Heart left ventricle (tissue), 16 donors: ENCODE data around the gene RWDD3. TPM values are rescaled to one million over a fixed set of nuclear protein-coding genes. Genes with fewer than 3 reads are reported as not detected.

Source experiments
- ATAC-seq, 4 donors: fragments of 200-7000 bp; cut with Tn5 transposase; one replicate each; pipeline ENCODE4 v1.9.1; 2020 to 2022; ENCODE audit warnings: moderate library complexity in 4 of 4, mild to moderate bottlenecking in 3 of 4, moderate number of reproducible peaks in 1 of 4
- DNase-seq, 5 donors: peaks; one replicate each; pipeline ENCODE4 v3.0.0-alpha.2; 2020
- H3K27ac ChIP-seq, 12 donors: fragments of 200-600 bp; sonication (generic) in 4 of 12; one replicate each; pipeline versions ENCODE4 v1.5.0 to v1.8.0; 2016 to 2022; ENCODE audit warnings: mild to moderate bottlenecking in 2 of 12
- H3K27me3 ChIP-seq, 9 donors: fragments of 200-600 bp; sonication (generic) in 2 of 9; one replicate each; pipeline versions ENCODE4 v1.5.1 to v1.8.0; 2016 to 2022; ENCODE audit warnings: mild to moderate bottlenecking in 3 of 9
- H3K36me3 ChIP-seq, 9 donors: fragments of 200-600 bp; sonication (generic) in 2 of 9; one replicate each; pipeline versions ENCODE4 v1.5.0 to v1.8.0; 2018 to 2022; ENCODE audit warnings: mild to moderate bottlenecking in 2 of 9
- H3K4me1 ChIP-seq, 12 donors: fragments of 200-600 bp; sonication (generic) in 4 of 12; one replicate each; pipeline versions ENCODE4 v1.5.0 to v1.8.0; 2016 to 2022; ENCODE audit warnings: mild to moderate bottlenecking in 3 of 12
- H3K4me3 ChIP-seq, 12 donors: fragments of 200-600 bp; sonication (generic) in 4 of 12; one replicate each; pipeline versions ENCODE4 v1.5.0 to v1.8.0; 2017 to 2022; ENCODE audit warnings: mild to moderate bottlenecking in 9 of 12, moderate library complexity in 4 of 12
- H3K9me3 ChIP-seq, 12 donors: fragments of 200-600 bp; sonication (generic) in 4 of 12; one replicate each; pipeline versions ENCODE4 v1.5.0 to v1.8.0; 2016 to 2022; ENCODE audit warnings: mild to moderate bottlenecking in 1 of 12
- POLR2A ChIP-seq, 2 donors: fragments of 450-650 bp; IDR thresholded peaks; one replicate each; pipeline ENCODE4 v1.6.1; 2017; ENCODE audit warnings: antibody characterized with exemption in 2 of 2, mild to moderate bottlenecking in 2 of 2, moderate library complexity in 2 of 2
- WGBS, 4 donors: extraction: QIAGEN DNeasy Blood & Tissue Kit in 2 of 4; methylation state at CpG; one replicate each; pipeline versions ENCODE4 v1.1.5 to v1.1.7; 2013 to 2018; 5-methylcytosine and 5-hydroxymethylcytosine counted together
- intact Hi-C, 10 donors: fragments of 100-400 bp; cut with DNase I; formaldehyde crosslinking; loops; one replicate each; pipeline versions ENCODE4 v1.11.1 to v1.14.2; 2022
- polyA plus RNA-seq, 2 donors: library from polyadenylated mRNA; stranded (reverse); fragments of 200-250 nt; gene quantifications; one replicate each; pipeline ENCODE4 v1.2.3, GENCODE V29; 2013
- total RNA-seq, 9 donors: library from RNA; depleted of rRNA in 2 of 9; stranded (reverse); fragments of >200 nt in 2 of 9; fragmentation: NEBNext Ultra II Directional in 3 of 9; extraction: Animal tissue kit (Norgen Biotek cat#: 25700) in 3 of 9; gene quantifications; one replicate each; pipeline versions ENCODE4 v1.1.0 to v1.2.4, GENCODE V29; 2016 to 2023
- TF ChIP-seq, protein P1 (sequence below), 12 donors: fragments of 200-600 bp; sonication (generic) in 4 of 12; IDR thresholded peaks; one replicate each; pipeline versions ENCODE4 v1.5.0 to v1.8.0; 2018 to 2022; ENCODE audit warnings: antibody characterized with exemption in 12 of 12, mild to moderate bottlenecking in 5 of 12
- donor health status: ischemic (EF 13 %, LVEDD 7.1; RV severe dilation, severe dysfunction).
- donor health status: healthy with polysubstance abuse.
- donor health status: DM: no; HTN: yes; CAD: no.
- donor health status: DM: no; HTN: no; CAD: no.
- donor health status: ischemic (EF 25% LVEDD 6.9; RV normal size, moderate dysfunction).
- donor health status: ischemic (EF 25% LVEDD 5.7; RV mildly dilated, moderate dysfunction).
- donor health status: healthy.
- donor health status: DM: yes; HTN: yes; CAD: no.
- donor health status: ischemic (EF 35%, LVEDD 5.7; RV mildly dilated, moderate dysfunction).
- donor health status: nonischemic (EF 11% LVEDD 7.7; RV severe dilation, severe dysfunction).
- donor health status: DM: yes; HTN: yes; CAD: no.
- donor health status: PGD.
- donor health status: ischemic (EF 29% LVEDD 5.4; RV normal size, mild dysfunction).
- donor health status: nonischemic (EF 23%, LVEDD 6.1; RV moderate dilation, normal function).

The RWDD3 gene
- total and polyA plus RNA-seq, 11 donors: 8.9 to 41.1 (median 14.8) TPM

DNA sequence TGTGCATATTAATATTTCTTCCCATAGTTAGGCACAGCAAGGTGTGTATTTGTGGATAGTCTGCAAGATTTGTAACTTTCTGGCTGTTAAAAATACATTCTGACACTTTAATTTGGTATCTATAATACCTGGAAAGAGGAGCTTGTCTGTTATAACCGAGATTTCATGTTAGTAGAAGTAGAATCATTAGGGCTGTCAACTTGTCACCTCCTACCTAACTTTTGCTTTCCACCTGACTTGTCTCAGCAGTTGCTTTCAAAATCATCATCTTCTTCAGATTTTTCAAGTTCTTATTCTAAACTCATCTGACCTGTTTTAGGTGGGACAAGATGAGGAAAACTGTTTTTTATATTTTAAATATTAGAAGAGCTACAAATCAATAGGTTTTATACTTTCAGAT, 11.0 kb downstream of the RWDD3 start:
- DNase-seq: no peak
- 39 to 51% (median 46%) methylated on average over 1 of the region's 1 CpG for WGBS, 4 donors
- no peak for ATAC-seq
- Histone ChIP-seq H3K9me3 (peaks cover 0 to 20% (median 6%) of the 10 kb centered on the region in 12 donors), H3K36me3 (peaks cover 0 to 54% (median 25%) of the 10 kb centered on the region in 9 donors), H3K27ac (peak overlapping the region in 3 of 12 donors; percentile 21 to 69 (median 28)), H3K27me3 (no peaks in the 10 kb centered on the region), H3K4me3 (no peak overlapping the region), H3K4me1 (peaks cover 0 to 46% (median 9%) of the 10 kb centered on the region in 12 donors)
- intact Hi-C loops: no loop called here
- TF ChIP-seq, protein P1, sequence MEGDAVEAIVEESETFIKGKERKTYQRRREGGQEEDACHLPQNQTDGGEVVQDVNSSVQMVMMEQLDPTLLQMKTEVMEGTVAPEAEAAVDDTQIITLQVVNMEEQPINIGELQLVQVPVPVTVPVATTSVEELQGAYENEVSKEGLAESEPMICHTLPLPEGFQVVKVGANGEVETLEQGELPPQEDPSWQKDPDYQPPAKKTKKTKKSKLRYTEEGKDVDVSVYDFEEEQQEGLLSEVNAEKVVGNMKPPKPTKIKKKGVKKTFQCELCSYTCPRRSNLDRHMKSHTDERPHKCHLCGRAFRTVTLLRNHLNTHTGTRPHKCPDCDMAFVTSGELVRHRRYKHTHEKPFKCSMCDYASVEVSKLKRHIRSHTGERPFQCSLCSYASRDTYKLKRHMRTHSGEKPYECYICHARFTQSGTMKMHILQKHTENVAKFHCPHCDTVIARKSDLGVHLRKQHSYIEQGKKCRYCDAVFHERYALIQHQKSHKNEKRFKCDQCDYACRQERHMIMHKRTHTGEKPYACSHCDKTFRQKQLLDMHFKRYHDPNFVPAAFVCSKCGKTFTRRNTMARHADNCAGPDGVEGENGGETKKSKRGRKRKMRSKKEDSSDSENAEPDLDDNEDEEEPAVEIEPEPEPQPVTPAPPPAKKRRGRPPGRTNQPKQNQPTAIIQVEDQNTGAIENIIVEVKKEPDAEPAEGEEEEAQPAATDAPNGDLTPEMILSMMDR (IDR thresholded peaks at IDR 0.05): no peak
- no peak for TF ChIP-seq POLR2A (IDR thresholded peaks at IDR 0.05)

DNA sequence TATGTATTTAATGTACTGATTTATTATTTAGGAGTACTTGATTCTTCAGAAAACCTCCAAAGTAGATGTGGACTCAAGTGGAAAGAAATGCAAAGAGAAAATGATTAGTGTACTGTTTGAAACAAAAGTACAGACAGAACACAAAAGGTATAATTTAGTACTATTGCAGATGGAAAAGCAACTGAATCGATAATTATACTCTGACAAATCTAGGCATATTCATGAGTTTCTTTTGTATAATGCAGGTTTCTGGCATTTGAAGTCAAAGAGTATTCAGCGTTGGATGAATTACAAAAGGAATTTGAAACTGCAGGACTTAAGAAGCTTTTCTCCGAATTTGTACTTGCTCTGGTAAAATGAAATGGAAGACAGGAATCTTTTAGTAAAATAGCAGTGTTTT, 12.5 kb downstream of the RWDD3 start:
- ATAC-seq (no peak), DNase-seq (no peak)
- intact Hi-C loops: no loop called here
- TF ChIP-seq POLR2A (IDR thresholded peaks at IDR 0.05): no peak
- TF ChIP-seq, protein P1 (IDR thresholded peaks at IDR 0.05): no peak
- H3K4me1 ChIP-seq: peaks cover 0 to 54% (median 9%) of the 10 kb centered on the region in 12 donors
- peaks cover 0 to 43% (median 20%) of the 10 kb centered on the region in 9 donors for H3K36me3 ChIP-seq
- H3K27me3 ChIP-seq: no peaks in the 10 kb centered on the region
- no peak overlapping the region for H3K4me3 ChIP-seq
- 85 to 93% (median 90%) methylated on average over 3 of the region's 3 CpGs for WGBS, 4 donors
- H3K27ac ChIP-seq: peak overlapping the region in 7 of 12 donors; percentile 52 to 75 (median 65)
- H3K9me3 ChIP-seq: peaks cover 0 to 13% (median 6%) of the 10 kb centered on the region in 12 donors

DNA sequence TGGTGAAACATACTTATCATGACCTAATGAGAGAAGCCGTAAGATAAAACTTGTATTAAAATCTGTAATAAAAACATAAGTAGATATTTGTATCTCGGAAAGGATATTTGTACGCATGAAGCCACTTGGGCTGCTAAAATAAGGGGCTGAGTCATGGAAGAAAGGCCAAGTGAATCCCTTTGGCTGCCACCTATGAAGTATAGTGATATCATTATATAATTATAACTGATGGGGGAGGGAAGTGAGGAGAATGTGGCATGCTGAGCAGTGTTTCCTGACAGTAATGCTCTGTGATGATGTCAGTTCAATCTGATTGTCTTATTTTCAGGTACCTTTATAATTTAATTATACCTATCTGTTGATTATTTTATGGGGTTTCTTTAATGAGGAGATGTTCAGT, 13.6 kb downstream of the RWDD3 start:
- intact Hi-C loops: no loop called here
- peak; percentile 83 to 90 (median 86) for ATAC-seq
- peak overlapping the region in 1 of 12 donors; percentile 22 for H3K4me3 ChIP-seq
- 50 to 70% (median 60%) methylated on average over 3 of the region's 3 CpGs for WGBS, 4 donors
- H3K4me1 ChIP-seq: peaks cover 0 to 54% (median 9%) of the 10 kb centered on the region in 12 donors
- no peaks in the 10 kb centered on the region for H3K27me3 ChIP-seq
- H3K9me3 ChIP-seq: peaks cover 0 to 2% (median 0%) of the 10 kb centered on the region in 12 donors
- DNase-seq: peak in 4 of 5 donors; percentile 25 to 42 (median 34)
- H3K36me3 ChIP-seq: peaks cover 0 to 47% (median 16%) of the 10 kb centered on the region in 9 donors
- TF ChIP-seq, protein P1 (IDR thresholded peaks at IDR 0.05): no peak
- no peak for TF ChIP-seq POLR2A (IDR thresholded peaks at IDR 0.05)
- H3K27ac ChIP-seq: peak overlapping the region in 11 of 12 donors; percentile 28 to 75 (median 60)

DNA sequence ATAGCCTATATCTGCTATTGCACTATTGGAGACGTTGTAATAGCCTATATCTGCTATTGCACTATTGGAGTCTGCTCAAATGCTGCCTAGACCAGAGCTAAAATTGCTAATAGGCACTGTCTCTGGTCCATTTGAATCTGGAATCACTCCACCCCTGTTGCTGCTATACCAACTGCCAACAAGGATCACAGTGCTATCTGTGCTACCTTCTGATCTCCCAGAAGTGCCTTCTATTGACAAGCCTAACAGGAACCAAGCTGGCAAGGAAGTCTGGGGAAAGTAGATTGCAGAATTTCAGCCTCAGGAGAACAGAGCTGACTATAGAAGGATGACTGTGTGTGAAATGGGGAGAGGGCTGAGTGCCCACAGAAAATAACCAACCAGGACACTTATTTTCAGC, 15.9 kb downstream of the RWDD3 start:
- peaks cover 0 to 35% (median 9%) of the 10 kb centered on the region in 12 donors for H3K4me1 ChIP-seq
- WGBS, 4 donors: 21 to 43% (median 30%) methylated on average over 1 of the region's 1 CpG
- ATAC-seq (peak; percentile 40 to 85 (median 61)), DNase-seq (no peak)
- no peaks in the 10 kb centered on the region for H3K27me3 ChIP-seq
- no peak overlapping the region for H3K4me3 ChIP-seq
- peak overlapping the region in 10 of 12 donors; percentile 13 to 69 (median 50) for H3K27ac ChIP-seq
- H3K36me3 ChIP-seq: peaks cover 0 to 41% (median 11%) of the 10 kb centered on the region in 9 donors
- intact Hi-C loops: no loop called here
- TF ChIP-seq, protein P1 (IDR thresholded peaks at IDR 0.05): no peak
- no peak for TF ChIP-seq POLR2A (IDR thresholded peaks at IDR 0.05)
- H3K9me3 ChIP-seq: peaks cover 0 to 6% (median 0%) of the 10 kb centered on the region in 12 donors
